ENCODE results near the gene INAVA. TPM values are rescaled to one million over a fixed set of nuclear protein-coding genes. Genes with fewer than 3 reads are reported as not detected.
A peak's percentile ranks its signal among the peaks of the same experiment; 100 is the strongest.

The INAVA gene
- total RNA-seq, 1 experiment from 2014 or later = 41.2 TPM

DNA sequence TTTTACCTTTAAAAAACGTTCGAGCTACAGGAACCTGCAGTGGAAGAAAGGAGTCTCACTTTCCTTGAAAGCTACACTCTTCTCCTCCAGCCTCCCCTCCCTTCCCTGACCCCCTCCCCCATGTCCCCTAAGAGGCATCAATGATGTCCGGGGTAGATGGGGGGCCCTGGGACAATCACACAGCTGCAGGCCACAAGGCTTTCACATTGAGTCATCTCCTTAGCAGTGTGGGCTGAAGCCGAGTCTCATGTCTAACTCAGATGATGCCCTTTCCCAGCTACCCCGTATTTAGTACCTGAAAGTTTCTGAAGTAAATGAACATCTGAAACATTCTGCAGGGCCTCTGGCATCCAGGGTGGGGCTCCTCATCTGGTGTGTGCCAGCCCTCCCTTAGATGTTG lies 28.2 kb upstream of the INAVA start:
- CTCF ChIA-PET = interaction anchor here (1.0 to 1.4 kb wide), 4 partner anchors 25 to 331 kb away, joined by 3 to 5 read pairs (median 4); no protein-coding TSS in a partner anchor
- POLR2A ChIA-PET = interaction anchor here (1.2 kb wide), 1 partner anchor 25 kb away, joined by 3 read pairs; no protein-coding TSS in a partner anchor
- no peaks in the 10 kb centered on the region for H3K9me3 Mint-ChIP-seq
- peaks cover 5% of the 10 kb centered on the region for H3K27me3 Mint-ChIP-seq (ENCODE audit: low read depth)
- H3K27ac Mint-ChIP-seq = no peak overlapping the region
- H3K4me3 Mint-ChIP-seq = no peak overlapping the region
- peaks cover 4% of the 10 kb centered on the region; the same call in 1 of the 2 replicates for H3K4me1 Mint-ChIP-seq
- TF ChIP-seq NR3C1 (CRISPR knock-in tag; conservative IDR thresholded peaks at IDR 0.05; ENCODE audit: low read depth) (no peak), ZNF219 (CRISPR knock-in tag; IDR thresholded peaks at IDR 0.05; ENCODE audit: borderline replicate concordance) (no peak), ZNF138 (CRISPR knock-in tag; conservative IDR thresholded peaks at IDR 0.05) (no peak), GRHL2 (CRISPR knock-in tag; IDR thresholded peaks at IDR 0.05; ENCODE audit: insufficient replicate concordance, severe bottlenecking) (no peak), FOXP1 (CRISPR knock-in tag; IDR thresholded peaks at IDR 0.05; ENCODE audit: borderline replicate concordance) (no peak), TEAD4 (CRISPR knock-in tag; IDR thresholded peaks at IDR 0.05) (no peak)
- TF ChIP-seq, protein P1, sequence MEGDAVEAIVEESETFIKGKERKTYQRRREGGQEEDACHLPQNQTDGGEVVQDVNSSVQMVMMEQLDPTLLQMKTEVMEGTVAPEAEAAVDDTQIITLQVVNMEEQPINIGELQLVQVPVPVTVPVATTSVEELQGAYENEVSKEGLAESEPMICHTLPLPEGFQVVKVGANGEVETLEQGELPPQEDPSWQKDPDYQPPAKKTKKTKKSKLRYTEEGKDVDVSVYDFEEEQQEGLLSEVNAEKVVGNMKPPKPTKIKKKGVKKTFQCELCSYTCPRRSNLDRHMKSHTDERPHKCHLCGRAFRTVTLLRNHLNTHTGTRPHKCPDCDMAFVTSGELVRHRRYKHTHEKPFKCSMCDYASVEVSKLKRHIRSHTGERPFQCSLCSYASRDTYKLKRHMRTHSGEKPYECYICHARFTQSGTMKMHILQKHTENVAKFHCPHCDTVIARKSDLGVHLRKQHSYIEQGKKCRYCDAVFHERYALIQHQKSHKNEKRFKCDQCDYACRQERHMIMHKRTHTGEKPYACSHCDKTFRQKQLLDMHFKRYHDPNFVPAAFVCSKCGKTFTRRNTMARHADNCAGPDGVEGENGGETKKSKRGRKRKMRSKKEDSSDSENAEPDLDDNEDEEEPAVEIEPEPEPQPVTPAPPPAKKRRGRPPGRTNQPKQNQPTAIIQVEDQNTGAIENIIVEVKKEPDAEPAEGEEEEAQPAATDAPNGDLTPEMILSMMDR (IDR thresholded peaks at IDR 0.05) = no peak
- TF ChIP-seq, protein P2, sequence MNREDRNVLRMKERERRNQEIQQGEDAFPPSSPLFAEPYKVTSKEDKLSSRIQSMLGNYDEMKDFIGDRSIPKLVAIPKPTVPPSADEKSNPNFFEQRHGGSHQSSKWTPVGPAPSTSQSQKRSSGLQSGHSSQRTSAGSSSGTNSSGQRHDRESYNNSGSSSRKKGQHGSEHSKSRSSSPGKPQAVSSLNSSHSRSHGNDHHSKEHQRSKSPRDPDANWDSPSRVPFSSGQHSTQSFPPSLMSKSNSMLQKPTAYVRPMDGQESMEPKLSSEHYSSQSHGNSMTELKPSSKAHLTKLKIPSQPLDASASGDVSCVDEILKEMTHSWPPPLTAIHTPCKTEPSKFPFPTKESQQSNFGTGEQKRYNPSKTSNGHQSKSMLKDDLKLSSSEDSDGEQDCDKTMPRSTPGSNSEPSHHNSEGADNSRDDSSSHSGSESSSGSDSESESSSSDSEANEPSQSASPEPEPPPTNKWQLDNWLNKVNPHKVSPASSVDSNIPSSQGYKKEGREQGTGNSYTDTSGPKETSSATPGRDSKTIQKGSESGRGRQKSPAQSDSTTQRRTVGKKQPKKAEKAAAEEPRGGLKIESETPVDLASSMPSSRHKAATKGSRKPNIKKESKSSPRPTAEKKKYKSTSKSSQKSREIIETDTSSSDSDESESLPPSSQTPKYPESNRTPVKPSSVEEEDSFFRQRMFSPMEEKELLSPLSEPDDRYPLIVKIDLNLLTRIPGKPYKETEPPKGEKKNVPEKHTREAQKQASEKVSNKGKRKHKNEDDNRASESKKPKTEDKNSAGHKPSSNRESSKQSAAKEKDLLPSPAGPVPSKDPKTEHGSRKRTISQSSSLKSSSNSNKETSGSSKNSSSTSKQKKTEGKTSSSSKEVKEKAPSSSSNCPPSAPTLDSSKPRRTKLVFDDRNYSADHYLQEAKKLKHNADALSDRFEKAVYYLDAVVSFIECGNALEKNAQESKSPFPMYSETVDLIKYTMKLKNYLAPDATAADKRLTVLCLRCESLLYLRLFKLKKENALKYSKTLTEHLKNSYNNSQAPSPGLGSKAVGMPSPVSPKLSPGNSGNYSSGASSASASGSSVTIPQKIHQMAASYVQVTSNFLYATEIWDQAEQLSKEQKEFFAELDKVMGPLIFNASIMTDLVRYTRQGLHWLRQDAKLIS (CRISPR knock-in tag; IDR thresholded peaks at IDR 0.05; ENCODE audit: borderline replicate concordance) = no peak
- TF ChIP-seq, protein P3, sequence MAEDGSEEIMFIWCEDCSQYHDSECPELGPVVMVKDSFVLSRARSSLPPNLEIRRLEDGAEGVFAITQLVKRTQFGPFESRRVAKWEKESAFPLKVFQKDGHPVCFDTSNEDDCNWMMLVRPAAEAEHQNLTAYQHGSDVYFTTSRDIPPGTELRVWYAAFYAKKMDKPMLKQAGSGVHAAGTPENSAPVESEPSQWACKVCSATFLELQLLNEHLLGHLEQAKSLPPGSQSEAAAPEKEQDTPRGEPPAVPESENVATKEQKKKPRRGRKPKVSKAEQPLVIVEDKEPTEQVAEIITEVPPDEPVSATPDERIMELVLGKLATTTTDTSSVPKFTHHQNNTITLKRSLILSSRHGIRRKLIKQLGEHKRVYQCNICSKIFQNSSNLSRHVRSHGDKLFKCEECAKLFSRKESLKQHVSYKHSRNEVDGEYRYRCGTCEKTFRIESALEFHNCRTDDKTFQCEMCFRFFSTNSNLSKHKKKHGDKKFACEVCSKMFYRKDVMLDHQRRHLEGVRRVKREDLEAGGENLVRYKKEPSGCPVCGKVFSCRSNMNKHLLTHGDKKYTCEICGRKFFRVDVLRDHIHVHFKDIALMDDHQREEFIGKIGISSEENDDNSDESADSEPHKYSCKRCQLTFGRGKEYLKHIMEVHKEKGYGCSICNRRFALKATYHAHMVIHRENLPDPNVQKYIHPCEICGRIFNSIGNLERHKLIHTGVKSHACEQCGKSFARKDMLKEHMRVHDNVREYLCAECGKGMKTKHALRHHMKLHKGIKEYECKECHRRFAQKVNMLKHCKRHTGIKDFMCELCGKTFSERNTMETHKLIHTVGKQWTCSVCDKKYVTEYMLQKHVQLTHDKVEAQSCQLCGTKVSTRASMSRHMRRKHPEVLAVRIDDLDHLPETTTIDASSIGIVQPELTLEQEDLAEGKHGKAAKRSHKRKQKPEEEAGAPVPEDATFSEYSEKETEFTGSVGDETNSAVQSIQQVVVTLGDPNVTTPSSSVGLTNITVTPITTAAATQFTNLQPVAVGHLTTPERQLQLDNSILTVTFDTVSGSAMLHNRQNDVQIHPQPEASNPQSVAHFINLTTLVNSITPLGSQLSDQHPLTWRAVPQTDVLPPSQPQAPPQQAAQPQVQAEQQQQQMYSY (CRISPR knock-in tag; IDR thresholded peaks at IDR 0.05) = no peak
- TF ChIP-seq, protein P4, sequence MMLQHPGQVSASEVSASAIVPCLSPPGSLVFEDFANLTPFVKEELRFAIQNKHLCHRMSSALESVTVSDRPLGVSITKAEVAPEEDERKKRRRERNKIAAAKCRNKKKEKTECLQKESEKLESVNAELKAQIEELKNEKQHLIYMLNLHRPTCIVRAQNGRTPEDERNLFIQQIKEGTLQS (CRISPR knock-in tag; conservative IDR thresholded peaks at IDR 0.05) = no peak
- no peak for DNase-seq (ENCODE audit: low spot score)
- 0 out of 2 replicates have a peak, but pooled peaks cover 4% of the 10 kb centered on the region for H3K36me3 Mint-ChIP-seq
- ATAC-seq = peak; percentile 22; the same call in 1 of the 2 replicates

DNA sequence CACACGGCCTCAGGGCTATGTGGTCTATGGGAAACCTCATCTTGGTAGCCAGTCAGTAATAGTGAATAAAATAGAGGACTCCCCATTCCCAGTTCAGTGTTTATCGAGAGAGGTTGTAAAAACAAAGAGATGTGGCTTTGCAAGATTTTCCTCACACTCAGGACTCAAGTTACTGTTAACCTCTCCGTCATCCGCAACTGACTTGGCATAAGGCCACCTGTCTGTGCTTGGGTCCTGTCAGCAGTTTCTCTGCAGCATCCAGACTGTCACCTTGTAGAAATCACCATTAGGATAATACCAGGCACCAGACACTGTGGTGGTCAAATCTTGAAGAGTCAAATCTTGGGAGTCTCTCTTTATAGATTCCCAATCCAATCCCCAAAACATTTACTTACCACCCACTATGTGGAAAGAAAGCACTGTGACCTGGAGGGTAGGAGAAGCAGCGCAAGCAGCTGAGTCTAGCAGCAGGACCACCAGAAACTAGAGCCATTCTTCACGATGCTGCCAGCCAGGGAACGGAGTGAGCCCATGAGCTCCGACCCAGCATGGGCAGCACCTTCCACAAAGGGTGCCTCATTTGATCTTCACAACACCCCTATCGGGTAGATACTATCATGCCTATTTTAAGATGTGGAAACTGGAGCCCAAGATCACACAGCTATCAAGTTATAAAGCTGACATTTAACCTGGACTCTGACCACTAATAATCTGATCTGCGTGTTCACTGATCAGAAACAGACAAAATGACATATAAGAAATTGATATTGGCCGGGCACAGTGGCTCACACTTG lies 27.5 kb upstream of the INAVA start:
- ChIA-PET CTCF (interaction anchor here (1.0 to 1.4 kb wide), 5 partner anchors 24 to 332 kb away, joined by 3 to 4 read pairs (median 3); no protein-coding TSS in a partner anchor), POLR2A (no interaction called here)
- DNase-seq (ENCODE audit: low spot score) (no peak), ATAC-seq (peak; percentile 13; the same call in 1 of the 2 replicates)
- no peaks in the 10 kb centered on the region for H3K9me3 Mint-ChIP-seq
- H3K27ac Mint-ChIP-seq = no peak overlapping the region
- peaks cover 4% of the 10 kb centered on the region; the same call in 1 of the 2 replicates for H3K4me1 Mint-ChIP-seq
- H3K27me3 Mint-ChIP-seq (ENCODE audit: low read depth) = peaks cover 11% of the 10 kb centered on the region
- 0 out of 2 replicates have a peak, but pooled peaks cover 4% of the 10 kb centered on the region for H3K36me3 Mint-ChIP-seq
- no peak overlapping the region for H3K4me3 Mint-ChIP-seq
- TF ChIP-seq ZNF423 (CRISPR knock-in tag; IDR thresholded peaks at IDR 0.05) (no peak), RELA (CRISPR knock-in tag; IDR thresholded peaks at IDR 0.05; ENCODE audit: borderline replicate concordance) (no peak), ETV6 (CRISPR knock-in tag; IDR thresholded peaks at IDR 0.05) (no peak), NR3C1 (CRISPR knock-in tag; conservative IDR thresholded peaks at IDR 0.05; ENCODE audit: low read depth) (no peak), GABPB1 (CRISPR knock-in tag; IDR thresholded peaks at IDR 0.05) (no peak), TP53 (CRISPR knock-in tag; IDR thresholded peaks at IDR 0.05) (no peak)
- TF ChIP-seq, protein P2 (CRISPR knock-in tag; IDR thresholded peaks at IDR 0.05; ENCODE audit: borderline replicate concordance) = no peak
- TF ChIP-seq, protein P5, sequence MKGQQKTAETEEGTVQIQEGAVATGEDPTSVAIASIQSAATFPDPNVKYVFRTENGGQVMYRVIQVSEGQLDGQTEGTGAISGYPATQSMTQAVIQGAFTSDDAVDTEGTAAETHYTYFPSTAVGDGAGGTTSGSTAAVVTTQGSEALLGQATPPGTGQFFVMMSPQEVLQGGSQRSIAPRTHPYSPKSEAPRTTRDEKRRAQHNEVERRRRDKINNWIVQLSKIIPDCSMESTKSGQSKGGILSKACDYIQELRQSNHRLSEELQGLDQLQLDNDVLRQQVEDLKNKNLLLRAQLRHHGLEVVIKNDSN (CRISPR knock-in tag; IDR thresholded peaks at IDR 0.05) = no peak

Measured in WTC11 (cell line).